Mononuclear cell (primary cell): ENCODE measurements around the gene MOCS1. TPM values are rescaled to one million over a fixed set of nuclear protein-coding genes. Genes with fewer than 3 reads are reported as not detected.

Source experiments
- H3K27me3 ChIP-seq: 2 replicates; pipeline ENCODE4 v1.6.0; 2011; ENCODE audit warnings: low read length, control low read depth; ENCODE audit not compliant: insufficient read depth
- H3K4me1 ChIP-seq: 2 replicates; pipeline ENCODE4 v1.5.1; 2011; ENCODE audit warnings: mild to moderate bottlenecking, low read length, control low read depth; ENCODE audit not compliant: insufficient read depth
- H3K4me3 ChIP-seq: 2 replicates; pipeline ENCODE4 v1.5.1; 2011; ENCODE audit warnings: mild to moderate bottlenecking, low read length, moderate library complexity
- H3K9me3 ChIP-seq: 2 replicates; pipeline ENCODE4 v1.5.1; 2011; ENCODE audit warnings: low read depth, mild to moderate bottlenecking, control low read depth, low read length
- total RNA-seq: library from RNA; depleted of rRNA; stranded (reverse); fragments of >200 nt; gene quantifications from one replicate; pipeline ENCODE4 v1.2.3, GENCODE V29; 2012

Gene MOCS1
- total RNA-seq, 1 donor: 0.63 TPM

- Histone ChIP-seq H3K4me3 (no peak overlapping the region), H3K27me3 (no peaks in the 10 kb centered on the region), H3K9me3 (no peaks in the 10 kb centered on the region), H3K4me1 (no peaks in the 10 kb centered on the region)
Measured at GRCh38 chr6:39923394-39923793, 10.9 kb downstream of the MOCS1 start.

- H3K9me3 ChIP-seq: no peaks in the 10 kb centered on the region
Measured at GRCh38 chr6:39922821-39923220, 11.4 kb downstream of the MOCS1 start.

DNA sequence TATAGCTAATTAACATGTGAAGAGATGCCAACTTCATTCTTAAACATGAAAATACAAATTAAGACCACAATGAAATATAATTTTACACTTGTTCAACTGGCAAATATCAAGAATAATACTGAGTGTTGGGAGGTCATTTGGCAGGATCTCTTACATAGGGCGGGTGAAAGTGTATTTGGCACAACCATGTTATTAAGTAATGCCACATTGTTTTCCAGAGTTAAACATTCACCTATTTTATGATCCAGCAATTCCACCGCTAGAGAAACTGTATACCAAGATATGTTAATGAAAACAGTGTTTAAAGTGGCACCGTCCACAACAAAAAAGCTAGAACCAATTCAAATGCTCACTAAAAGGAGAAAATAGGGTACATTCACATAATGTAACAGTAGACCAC, 14.1 kb downstream of the MOCS1 start:
- Histone ChIP-seq H3K27me3 (no peaks in the 10 kb centered on the region), H3K4me1 (no peaks in the 10 kb centered on the region), H3K9me3 (no peaks in the 10 kb centered on the region), H3K4me3 (no peak overlapping the region)

More at GRCh38 chr6:39922821-39923220, 11.4 kb downstream of the MOCS1 start:
- no peak overlapping the region for H3K4me3 ChIP-seq
- no peaks in the 10 kb centered on the region for H3K4me1 ChIP-seq
- H3K27me3 ChIP-seq: no peaks in the 10 kb centered on the region

- H3K4me3 ChIP-seq: no peak overlapping the region
- no peaks in the 10 kb centered on the region for H3K27me3 ChIP-seq
- H3K4me1 ChIP-seq: no peaks in the 10 kb centered on the region
- no peaks in the 10 kb centered on the region for H3K9me3 ChIP-seq
Measured at GRCh38 chr6:39918831-39919230, 15.4 kb downstream of the MOCS1 start.

DNA sequence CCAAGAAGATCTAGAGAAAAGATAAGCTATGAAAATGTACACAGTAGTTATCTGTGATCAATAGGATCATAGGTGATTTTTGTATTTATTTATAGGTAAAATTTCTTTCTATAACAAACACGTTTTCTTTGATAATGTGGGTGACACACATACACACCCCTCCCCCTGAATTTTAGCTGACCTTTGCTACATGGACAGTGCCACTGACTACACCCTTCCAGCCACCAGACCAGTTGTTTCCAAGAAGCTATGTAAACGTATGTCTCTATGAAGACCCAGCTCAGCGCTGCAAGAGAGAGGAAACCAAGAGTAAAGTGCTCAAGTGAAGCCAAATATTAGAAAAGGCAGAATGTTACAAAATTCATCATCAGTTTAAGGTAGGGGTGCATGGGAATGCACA, 16.3 kb downstream of the MOCS1 start:
- Histone ChIP-seq H3K4me3 (no peak overlapping the region), H3K4me1 (no peaks in the 10 kb centered on the region), H3K9me3 (no peaks in the 10 kb centered on the region), H3K27me3 (no peaks in the 10 kb centered on the region)

- Histone ChIP-seq H3K4me3 (no peak overlapping the region), H3K9me3 (no peaks in the 10 kb centered on the region), H3K4me1 (no peaks in the 10 kb centered on the region), H3K27me3 (no peaks in the 10 kb centered on the region)
Measured at GRCh38 chr6:39917329-39917728, 16.9 kb downstream of the MOCS1 start.

- H3K4me3 ChIP-seq: no peak overlapping the region
- H3K4me1 ChIP-seq: no peaks in the 10 kb centered on the region
- H3K27me3 ChIP-seq: no peaks in the 10 kb centered on the region
- no peaks in the 10 kb centered on the region for H3K9me3 ChIP-seq
Measured at GRCh38 chr6:39915866-39916265, 18.4 kb downstream of the MOCS1 start.

DNA sequence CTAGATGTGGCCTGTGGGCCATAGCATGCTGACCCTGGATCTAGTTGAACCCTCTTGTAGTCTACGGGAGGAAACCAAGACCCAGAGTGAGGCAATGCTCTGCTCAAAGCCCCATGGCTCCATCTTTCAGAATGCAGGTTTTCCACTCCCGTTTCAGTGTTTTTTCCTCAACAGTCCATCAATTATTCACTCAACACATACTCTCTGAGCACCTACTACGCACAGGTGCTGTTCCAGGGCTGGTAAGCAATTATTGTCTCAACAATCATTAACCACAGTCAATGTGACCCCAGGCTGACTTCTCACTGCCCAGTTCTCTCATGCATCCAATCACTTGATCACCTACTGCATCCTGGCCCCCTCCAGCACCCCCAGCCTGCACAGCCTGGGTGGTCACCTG, 20.0 kb downstream of the MOCS1 start:
- H3K4me3 ChIP-seq: no peak overlapping the region
- H3K27me3 ChIP-seq: no peaks in the 10 kb centered on the region
- H3K9me3 ChIP-seq: no peaks in the 10 kb centered on the region
- H3K4me1 ChIP-seq: no peaks in the 10 kb centered on the region

DNA sequence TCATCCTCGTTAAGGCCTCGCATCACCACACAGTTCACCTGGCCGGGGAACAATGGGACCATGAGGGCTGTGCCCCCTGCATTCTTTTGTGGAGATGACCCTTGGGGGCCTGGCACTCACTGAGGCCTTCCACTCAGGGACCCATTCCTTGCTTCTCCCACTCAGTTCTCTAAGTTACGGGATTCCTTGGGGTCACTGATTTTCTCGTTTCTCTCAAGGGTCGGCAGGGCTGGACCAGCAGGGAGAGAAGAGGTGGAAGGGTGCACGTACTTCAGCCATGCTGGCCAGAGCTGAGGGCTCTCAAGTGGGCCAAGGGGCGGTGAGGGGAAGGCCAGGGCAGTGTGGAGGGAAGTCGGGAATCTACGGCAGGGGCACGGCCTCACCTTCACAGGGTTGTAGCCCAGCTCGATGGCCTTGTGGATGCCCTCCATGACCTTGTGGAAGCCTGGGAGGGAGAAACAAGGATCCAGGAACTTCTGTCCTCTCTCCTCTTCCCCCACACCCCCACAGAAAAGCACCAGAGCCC, 20.8 kb downstream of the MOCS1 start:
- Histone ChIP-seq H3K27me3 (no peaks in the 10 kb centered on the region), H3K4me3 (no peak overlapping the region), H3K9me3 (no peaks in the 10 kb centered on the region), H3K4me1 (no peaks in the 10 kb centered on the region)

DNA sequence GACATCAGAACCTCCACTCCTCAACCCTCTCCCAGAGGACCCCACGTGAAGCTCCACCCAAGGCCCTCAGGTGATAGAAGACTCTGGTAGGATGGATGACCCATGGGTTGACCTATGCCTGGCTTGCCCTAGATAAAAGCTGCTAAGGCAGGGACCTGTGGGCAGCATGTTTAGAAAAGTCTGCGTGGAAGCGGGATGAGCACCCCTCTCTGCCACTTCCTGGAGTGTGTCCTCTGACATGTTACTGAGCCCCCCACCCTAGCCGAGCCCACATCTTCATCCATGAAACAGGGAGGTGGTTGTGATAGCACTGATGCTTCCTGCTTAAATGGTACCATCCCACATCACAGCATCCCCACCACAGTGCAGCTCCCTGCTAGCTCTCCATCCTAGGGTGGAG, 21.8 kb downstream of the MOCS1 start:
- Histone ChIP-seq H3K4me3 (no peak overlapping the region), H3K9me3 (no peaks in the 10 kb centered on the region), H3K27me3 (no peaks in the 10 kb centered on the region), H3K4me1 (no peaks in the 10 kb centered on the region)

- H3K27me3 ChIP-seq: no peaks in the 10 kb centered on the region
- H3K4me1 ChIP-seq: no peaks in the 10 kb centered on the region
- H3K9me3 ChIP-seq: no peaks in the 10 kb centered on the region
- no peak overlapping the region for H3K4me3 ChIP-seq
Measured at GRCh38 chr6:39911513-39912125, 22.6 kb downstream of the MOCS1 start.

DNA sequence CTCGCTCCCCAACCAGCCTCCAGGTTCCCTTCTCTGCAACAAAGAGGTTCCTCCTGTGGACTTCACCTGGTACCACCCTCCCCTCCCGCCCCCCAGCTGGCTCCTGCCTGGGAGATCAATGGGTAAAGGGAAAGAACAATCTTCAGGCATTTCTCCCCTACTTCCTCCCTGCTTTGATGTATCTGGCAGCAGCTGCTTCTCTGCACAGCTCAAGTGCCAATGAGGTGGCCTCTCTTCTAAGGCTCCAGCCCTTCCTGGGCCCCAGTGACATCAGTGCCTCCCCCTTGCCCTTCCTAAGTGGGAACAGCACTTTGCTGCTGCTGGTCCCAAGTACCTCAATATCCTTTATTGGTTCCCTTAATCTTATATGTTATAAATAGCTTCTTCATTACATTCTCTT, 23.5 kb downstream of the MOCS1 start:
- no peak overlapping the region for H3K4me3 ChIP-seq
- H3K4me1 ChIP-seq: no peaks in the 10 kb centered on the region
- no peaks in the 10 kb centered on the region for H3K9me3 ChIP-seq
- no peaks in the 10 kb centered on the region for H3K27me3 ChIP-seq

DNA sequence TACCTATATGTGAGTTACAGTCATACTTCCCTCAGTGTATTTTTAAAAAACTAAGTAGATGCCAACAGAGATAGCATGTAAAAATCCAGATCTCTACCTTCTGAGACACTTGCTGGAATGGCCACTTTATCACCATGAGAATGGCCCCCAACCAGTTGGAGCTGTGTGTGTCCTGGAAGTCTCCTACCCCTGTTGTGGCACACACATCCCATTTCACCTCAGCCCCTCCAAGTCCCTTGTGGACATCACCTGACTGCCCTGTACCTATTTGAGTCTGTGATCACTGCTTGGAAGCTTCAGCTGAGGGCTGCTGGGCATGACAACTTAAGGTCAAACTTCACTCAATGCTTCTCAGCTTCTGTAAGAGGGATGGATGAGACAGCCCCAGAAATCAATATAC, 24.1 kb downstream of the MOCS1 start:
- Histone ChIP-seq H3K9me3 (no peaks in the 10 kb centered on the region), H3K27me3 (no peaks in the 10 kb centered on the region), H3K4me3 (no peak overlapping the region), H3K4me1 (no peaks in the 10 kb centered on the region)

GRCh38 chr6:39909701-39910100, 24.6 kb downstream of the MOCS1 start:
- no peaks in the 10 kb centered on the region for H3K27me3 ChIP-seq
- H3K9me3 ChIP-seq: no peaks in the 10 kb centered on the region

GRCh38 chr6:39908838-39909583, 25.3 kb downstream of the MOCS1 start:
- no peaks in the 10 kb centered on the region for H3K4me1 ChIP-seq
- H3K27me3 ChIP-seq: no peaks in the 10 kb centered on the region
- H3K4me3 ChIP-seq: no peak overlapping the region

More at GRCh38 chr6:39909701-39910100, 24.6 kb downstream of the MOCS1 start:
- no peak overlapping the region for H3K4me3 ChIP-seq
- no peaks in the 10 kb centered on the region for H3K4me1 ChIP-seq

More at GRCh38 chr6:39908838-39909583, 25.3 kb downstream of the MOCS1 start:
- H3K9me3 ChIP-seq: no peaks in the 10 kb centered on the region
